Measurements from ENCODE around the gene STXBP3.

Gene STXBP3

DNA sequence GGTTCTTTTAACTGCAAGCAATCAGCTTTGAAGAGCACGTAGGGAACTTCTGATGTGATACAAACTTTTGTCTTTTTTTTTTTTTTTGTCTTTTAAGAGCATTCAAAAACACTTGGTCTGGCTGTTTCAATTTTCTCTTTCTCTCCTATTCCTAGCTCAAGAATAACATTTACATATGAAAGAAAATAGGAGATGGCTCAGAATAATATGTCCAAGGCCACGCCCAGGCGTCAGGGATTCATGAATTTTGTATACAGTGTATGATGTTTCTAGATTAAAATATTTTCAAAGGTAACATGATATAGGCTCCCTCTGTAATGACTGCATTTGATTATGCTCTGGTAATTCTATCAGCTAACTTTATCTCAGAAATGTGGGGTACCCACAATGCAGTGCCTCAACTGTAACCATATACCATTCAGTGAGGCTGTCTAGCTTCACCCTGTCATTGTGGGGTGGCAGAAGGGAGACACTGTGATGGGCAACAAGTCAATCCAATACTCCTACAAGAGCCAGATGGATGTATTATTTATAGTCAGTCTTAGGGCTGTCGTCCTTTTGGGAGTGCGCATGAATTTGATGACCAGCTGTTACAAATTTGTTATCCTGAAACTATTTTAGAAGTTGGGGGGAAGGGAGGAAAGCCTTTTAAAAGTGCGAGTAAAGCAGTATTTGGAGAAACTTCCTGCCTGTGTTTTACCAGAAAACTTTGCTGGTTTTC is 111.9 kb downstream of the STXBP3 start:
- no peak for DNase-seq
- peaks cover 9% of the 10 kb centered on the region for H3K4me1 ChIP-seq (ENCODE audit: insufficient read depth, low read length)
- TF ChIP-seq, protein P1, sequence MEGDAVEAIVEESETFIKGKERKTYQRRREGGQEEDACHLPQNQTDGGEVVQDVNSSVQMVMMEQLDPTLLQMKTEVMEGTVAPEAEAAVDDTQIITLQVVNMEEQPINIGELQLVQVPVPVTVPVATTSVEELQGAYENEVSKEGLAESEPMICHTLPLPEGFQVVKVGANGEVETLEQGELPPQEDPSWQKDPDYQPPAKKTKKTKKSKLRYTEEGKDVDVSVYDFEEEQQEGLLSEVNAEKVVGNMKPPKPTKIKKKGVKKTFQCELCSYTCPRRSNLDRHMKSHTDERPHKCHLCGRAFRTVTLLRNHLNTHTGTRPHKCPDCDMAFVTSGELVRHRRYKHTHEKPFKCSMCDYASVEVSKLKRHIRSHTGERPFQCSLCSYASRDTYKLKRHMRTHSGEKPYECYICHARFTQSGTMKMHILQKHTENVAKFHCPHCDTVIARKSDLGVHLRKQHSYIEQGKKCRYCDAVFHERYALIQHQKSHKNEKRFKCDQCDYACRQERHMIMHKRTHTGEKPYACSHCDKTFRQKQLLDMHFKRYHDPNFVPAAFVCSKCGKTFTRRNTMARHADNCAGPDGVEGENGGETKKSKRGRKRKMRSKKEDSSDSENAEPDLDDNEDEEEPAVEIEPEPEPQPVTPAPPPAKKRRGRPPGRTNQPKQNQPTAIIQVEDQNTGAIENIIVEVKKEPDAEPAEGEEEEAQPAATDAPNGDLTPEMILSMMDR (IDR thresholded peaks at IDR 0.05; ENCODE audit: borderline replicate concordance, extremely low read depth, low read length, poor library complexity, severe bottlenecking) = no peak
- no peak for TF ChIP-seq EZH2 (IDR thresholded peaks at IDR 0.05; ENCODE audit: borderline replicate concordance, low read depth, low read length, severe bottlenecking)
- no peak overlapping the region for H3K27ac ChIP-seq (ENCODE audit: low read length)
- H2AFZ ChIP-seq (ENCODE audit: low read depth, low read length) = no peak overlapping the region
- no peaks in the 10 kb centered on the region for H3K9me3 ChIP-seq (ENCODE audit: insufficient read depth, low read length, severe bottlenecking)
- H3K4me3 ChIP-seq (ENCODE audit: low read depth in 1 of 2, low read length in 2 of 2) = no peak overlapping the region
- peak; percentile 42; the same call in 1 of the 3 replicates for ATAC-seq (ENCODE audit: insufficient read depth, low read depth)
- no peaks in the 10 kb centered on the region for H4K20me1 ChIP-seq (ENCODE audit: insufficient read depth, low read length)
- no peak overlapping the region for H3K4me2 ChIP-seq (ENCODE audit: insufficient read depth, low read length)
- H3K27me3 ChIP-seq (ENCODE audit: insufficient read depth, low read length, poor library complexity) = no peaks in the 10 kb centered on the region
- no peaks in the 10 kb centered on the region for H3K36me3 ChIP-seq (ENCODE audit: insufficient read depth, low read length)
- no peaks in the 10 kb centered on the region for H3K79me2 ChIP-seq (ENCODE audit: insufficient read depth, low read length)
- no peak overlapping the region for H3K9ac ChIP-seq (ENCODE audit: low read depth, low read length)
